Activated naive CD4-positive, alpha-beta T cell (primary cell): ENCODE measurements around the gene GRK1.

Source experiments
- DNase-seq, 4 experiments: peaks; one replicate each; lab custom pipeline; 2025; lab: John Stamatoyannopoulos, UW

Gene GRK1

GRCh38 chr13:113775451-113776145, 108.6 kb downstream of the GRK1 start:
- no peak for DNase-seq

GRCh38 chr13:113776231-113777125, 109.5 kb downstream of the GRK1 start:
- no peak for DNase-seq

GRCh38 chr13:113777311-113778260, 110.6 kb downstream of the GRK1 start:
- DNase-seq, result no peak

GRCh38 chr13:113781571-113781970, 114.6 kb downstream of the GRK1 start:
- no peak for DNase-seq

GRCh38 chr13:113782472-113782871, 115.5 kb downstream of the GRK1 start:
- no peak for DNase-seq

GRCh38 chr13:113783200-113783881, 116.3 kb downstream of the GRK1 start:
- no peak for DNase-seq

- no peak for DNase-seq
Observed at GRCh38 chr13:113783966-113784644, 117.1 kb downstream of the GRK1 start.

- DNase-seq, result no peak
Observed at GRCh38 chr13:113784645-113785024, 117.6 kb downstream of the GRK1 start.

- DNase-seq, result no peak
Observed at GRCh38 chr13:113785051-113786010, 118.3 kb downstream of the GRK1 start.

- no peak for DNase-seq
Observed at GRCh38 chr13:113786262-113786841, 119.3 kb downstream of the GRK1 start.
